ENCODE results near the gene PNP. TPM values are rescaled to one million over a fixed set of nuclear protein-coding genes. Genes with fewer than 3 reads are reported as not detected.

PNP gene
- total and polyA plus RNA-seq, 5 experiments from 2014 or later: 32.2 to 65.7 (median 57.9) TPM

DNA sequence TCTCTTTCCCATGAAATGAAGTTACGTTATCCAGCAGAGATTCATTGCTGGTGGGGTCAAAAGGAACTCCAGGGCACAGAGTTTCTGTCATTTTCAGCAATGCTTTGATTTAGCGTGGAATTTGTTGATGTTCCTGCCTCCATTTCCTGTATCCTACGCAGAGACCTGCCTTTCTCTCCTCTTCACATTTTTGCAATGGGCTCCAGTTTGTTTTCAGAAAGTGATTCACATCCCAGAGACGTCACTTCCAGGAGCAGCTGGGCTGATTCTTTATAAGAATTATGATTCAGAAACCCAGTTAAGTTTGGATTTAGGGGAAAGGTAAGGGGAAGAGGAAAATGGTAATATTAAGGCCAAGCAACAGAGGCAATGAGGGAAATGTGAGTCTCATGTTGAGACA, 47.7 kb downstream of the PNP start:
- Mint-ChIP-seq H3K4me3 (no peak overlapping the region), H3K4me1 (peaks cover 0 to 8% (median 2%) of the 10 kb centered on the region in 4 donors), H3K9me3 (no peaks in the 10 kb centered on the region), H3K27me3 (peaks cover 0 to 2% (median 0%) of the 10 kb centered on the region in 5 donors), H3K36me3 (no peaks in the 10 kb centered on the region), H3K27ac (no peak overlapping the region)
- DNase-seq (no peak), ATAC-seq (no peak)
- POLR2A ChIA-PET: no interaction called here

DNA sequence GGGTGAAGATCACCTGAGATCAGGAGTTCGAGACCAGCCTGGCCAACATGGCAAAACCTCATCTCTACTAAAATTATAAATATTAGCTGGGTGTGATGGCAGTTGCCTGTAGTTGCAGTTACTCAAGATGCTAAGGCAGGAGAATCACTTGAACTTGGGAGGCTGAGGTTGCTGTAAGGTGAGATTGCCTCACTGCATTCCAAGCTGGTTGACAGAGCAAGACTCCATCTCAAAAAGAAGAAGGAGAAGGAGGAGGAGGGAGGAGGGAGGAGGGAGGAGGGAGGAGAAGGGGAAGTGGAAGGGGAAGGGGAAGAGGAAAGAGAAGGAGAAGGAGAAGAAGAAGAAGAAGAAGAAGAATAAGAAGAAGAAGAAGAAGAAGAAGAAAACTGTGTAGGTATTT, 53.1 kb downstream of the PNP start:
- Mint-ChIP-seq H3K9me3 (no peaks in the 10 kb centered on the region), H3K4me3 (no peak overlapping the region), H3K27me3 (no peaks in the 10 kb centered on the region), H3K27ac (no peak overlapping the region), H3K36me3 (no peaks in the 10 kb centered on the region), H3K4me1 (peaks cover 0 to 4% (median 0%) of the 10 kb centered on the region in 4 donors)
- no peak for ATAC-seq
- no peak for DNase-seq
- POLR2A ChIA-PET: no interaction called here

DNA sequence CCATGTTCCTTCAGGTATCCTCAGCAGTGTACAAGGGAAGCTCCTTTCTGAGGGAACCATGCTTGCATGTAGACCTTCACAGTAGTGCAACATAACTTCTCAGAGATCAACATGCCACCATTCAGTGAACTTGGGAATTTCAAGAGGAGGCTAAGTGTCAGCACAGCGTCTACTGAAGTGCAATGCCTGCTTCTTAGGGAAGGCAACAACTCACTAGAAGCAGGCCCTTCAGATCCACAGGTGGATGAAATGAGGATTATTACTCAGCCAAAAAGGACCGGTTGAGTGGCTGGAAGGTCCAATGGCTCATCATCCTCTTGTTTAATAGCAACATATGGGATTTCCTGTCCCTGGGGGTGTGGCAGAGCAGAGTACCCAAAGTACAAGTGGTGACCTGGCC, 54.8 kb downstream of the PNP start:
- Mint-ChIP-seq H3K27ac (no peak overlapping the region), H3K36me3 (no peaks in the 10 kb centered on the region), H3K4me3 (no peak overlapping the region), H3K4me1 (peaks cover 0 to 4% (median 2%) of the 10 kb centered on the region in 4 donors), H3K27me3 (peaks cover 0 to 3% (median 0%) of the 10 kb centered on the region in 5 donors), H3K9me3 (no peaks in the 10 kb centered on the region)
- DNase-seq (no peak), ATAC-seq (no peak)
- POLR2A ChIA-PET: no interaction called here

Other genes with a start within 250 kb of the PNP start
- not detected for gene OR11H6, start 245.7 kb upstream of the PNP start, total RNA-seq
- gene OR11H6, start 245.7 kb upstream of the PNP start, polyA plus RNA-seq: not detected
- not detected for gene OR11H7, start 240.4 kb upstream of the PNP start, total RNA-seq
- not detected for gene OR11H7, start 240.4 kb upstream of the PNP start, polyA plus RNA-seq
- not detected for gene OR11H4, start 230.1 kb upstream of the PNP start, total RNA-seq
- not detected for gene OR11H4, start 230.1 kb upstream of the PNP start, polyA plus RNA-seq
- 10 to 100 TPM; 22.8 to 23.5 TPM for gene TTC5, start 163.5 kb upstream of the PNP start, total RNA-seq
- 10 to 100 TPM; 16.1 to 22.3 (median 18.7) TPM for gene TTC5, start 163.5 kb upstream of the PNP start, polyA plus RNA-seq
- gene CCNB1IP1, start 136.1 kb upstream of the PNP start, total RNA-seq: 10 to 100 TPM; 26.6 to 28.4 TPM
- 10 to 100 TPM; 15.7 to 21.6 (median 18.5) TPM for gene CCNB1IP1, start 136.1 kb upstream of the PNP start, polyA plus RNA-seq
- 10 to 100 TPM; 21.6 to 22.9 TPM for gene PARP2, start 125.8 kb upstream of the PNP start, total RNA-seq
- 10 to 100 TPM in 1 of 3 donors, 1 to 10 TPM in 2; 8.8 to 13.6 (median 9.6) TPM for gene PARP2, start 125.8 kb upstream of the PNP start, polyA plus RNA-seq
- 10 to 100 TPM; 60.6 to 70.4 TPM for gene TEP1, start 55.9 kb upstream of the PNP start, total RNA-seq
- gene TEP1, start 55.9 kb upstream of the PNP start, polyA plus RNA-seq: 1 to 10 TPM; 3.0 to 4.9 (median 4.5) TPM
- under 1 TPM; 0.52 to 0.57 TPM for gene KLHL33, start 33.2 kb upstream of the PNP start, total RNA-seq
- under 1 TPM; 0.43 to 0.77 (median 0.43) TPM for gene KLHL33, start 33.2 kb upstream of the PNP start, polyA plus RNA-seq
- 10 to 100 TPM; 82.5 to 89.2 TPM for gene OSGEP, start 14.6 kb upstream of the PNP start, total RNA-seq
- 10 to 100 TPM; 38.8 to 43.3 (median 42.0) TPM for gene OSGEP, start 14.6 kb upstream of the PNP start, polyA plus RNA-seq
- gene APEX1, start 14.2 kb upstream of the PNP start, total RNA-seq: 100 to 1,000 TPM; 137 to 144 TPM
- gene APEX1, start 14.2 kb upstream of the PNP start, polyA plus RNA-seq: 100 to 1,000 TPM; 125 to 176 (median 148) TPM
- 10 to 100 TPM; 74.2 to 76.1 TPM for gene PIP4P1, start 8.0 kb upstream of the PNP start, total RNA-seq
- gene PIP4P1, start 8.0 kb upstream of the PNP start, polyA plus RNA-seq: 10 to 100 TPM; 21.0 to 31.1 (median 21.3) TPM
- gene RNASE10, start 36.1 kb downstream of the PNP start, total RNA-seq: under 1 TPM; 0.77 to 0.83 TPM
- under 1 TPM in 1 of 3 donors, not detected in 2; 0.19 TPM for gene RNASE10, start 36.1 kb downstream of the PNP start, polyA plus RNA-seq
- not detected for gene RNASE9, start 91.6 kb downstream of the PNP start, total RNA-seq
- not detected for gene RNASE9, start 91.6 kb downstream of the PNP start, polyA plus RNA-seq
- gene RNASE11, start 118.6 kb downstream of the PNP start, total RNA-seq: not detected
- not detected for gene RNASE11, start 118.6 kb downstream of the PNP start, polyA plus RNA-seq
- not detected for gene RNASE12, start 122.0 kb downstream of the PNP start, total RNA-seq
- not detected for gene RNASE12, start 122.0 kb downstream of the PNP start, polyA plus RNA-seq
- gene OR6S1, start 172.3 kb downstream of the PNP start, total RNA-seq: not detected
- gene OR6S1, start 172.3 kb downstream of the PNP start, polyA plus RNA-seq: not detected
- under 1 TPM in 1 of 2 experiments, not detected in 1; 0.63 TPM for gene RNASE4, start 215.2 kb downstream of the PNP start, total RNA-seq
- under 1 TPM in 1 of 3 donors, not detected in 2; 0.46 TPM for gene RNASE4, start 215.2 kb downstream of the PNP start, polyA plus RNA-seq
- gene ANG, start 219.4 kb downstream of the PNP start, total RNA-seq: under 1 TPM in 1 of 2 experiments, not detected in 1; 0.70 TPM
- gene ANG, start 219.4 kb downstream of the PNP start, polyA plus RNA-seq: under 1 TPM in 2 of 3 donors, not detected in 1; 0.17 to 0.34 TPM

All from naive thymus-derived CD8-positive, alpha-beta T cell (primary cell).